Activated CD4-positive, CD25-positive, alpha-beta regulatory T cell (primary cell): ENCODE measurements around the gene EPM2AIP1.
"Not testable (repeated sequence)": the region's sequence is repeated elsewhere in the genome, so short reads cannot be mapped to it uniquely, and the experiment has no call there.

Experiments used
- DNase-seq, 4 experiments: peaks; one replicate each; lab custom pipeline; 2025; lab: John Stamatoyannopoulos, UW

EPM2AIP1 gene

GRCh38 chr3:36993326-36994283 is 674 bp upstream of the EPM2AIP1 start, which contains the start of gene MLH1:
MLH1 (plus strand) TSS chr3:36993518; CDS start chr3:36993548, 30 bp downstream.
- DNase-seq = no peak

- no peak for DNase-seq
Observed at GRCh38 chr3:36991923-36992805, 767 bp downstream of the EPM2AIP1 start.

GRCh38 chr3:36991147-36991546 is 1.8 kb downstream of the EPM2AIP1 start:
- no peak for DNase-seq

GRCh38 chr3:36989568-36989967 is 3.4 kb downstream of the EPM2AIP1 start:
- DNase-seq = no peak

- no peak for DNase-seq
Observed at GRCh38 chr3:36989005-36989404, 3.9 kb downstream of the EPM2AIP1 start.

GRCh38 chr3:36988356-36988755 is 4.6 kb downstream of the EPM2AIP1 start:
- no peak for DNase-seq

- no peak for DNase-seq
Observed at GRCh38 chr3:36981006-36981405, 11.9 kb downstream of the EPM2AIP1 start.

GRCh38 chr3:36973139-36973538 is 19.8 kb downstream of the EPM2AIP1 start:
- DNase-seq = no peak

GRCh38 chr3:36972163-36972562 is 20.8 kb downstream of the EPM2AIP1 start:
- DNase-seq = no peak

- peak in 2 of 4 experiments; percentile 6 to 9 for DNase-seq
Observed at GRCh38 chr3:36969540-36970432, 23.1 kb downstream of the EPM2AIP1 start.

GRCh38 chr3:36969085-36969484 is 23.8 kb downstream of the EPM2AIP1 start:
- no peak for DNase-seq

GRCh38 chr3:36965440-36965839 is 27.5 kb downstream of the EPM2AIP1 start:
- DNase-seq = no peak

- DNase-seq = no peak
Observed at GRCh38 chr3:36964817-36965216, 28.1 kb downstream of the EPM2AIP1 start.

- DNase-seq = no peak
Observed at GRCh38 chr3:36964331-36964730, 28.6 kb downstream of the EPM2AIP1 start.

GRCh38 chr3:36963008-36963407 is 29.9 kb downstream of the EPM2AIP1 start:
- not testable (repeated sequence) for DNase-seq

GRCh38 chr3:36960502-36960901 is 32.4 kb downstream of the EPM2AIP1 start:
- no peak for DNase-seq

- no peak for DNase-seq
Observed at GRCh38 chr3:36959821-36960220, 33.1 kb downstream of the EPM2AIP1 start.

- DNase-seq = no peak
Observed at GRCh38 chr3:36957862-36958686, 34.9 kb downstream of the EPM2AIP1 start.

GRCh38 chr3:36957063-36957462 is 35.9 kb downstream of the EPM2AIP1 start:
- DNase-seq = no peak

- DNase-seq = no peak
Observed at GRCh38 chr3:36956155-36956554, 36.8 kb downstream of the EPM2AIP1 start.
